CD4-positive, alpha-beta T cell (primary cell): Measurements from ENCODE around the gene ZNF219. TPM values are rescaled to one million over a fixed set of nuclear protein-coding genes. Genes with fewer than 3 reads are reported as not detected.

ENCODE experiments used
- ATAC-seq: fragments of 200-7000 bp; cut with Tn5 transposase; one replicate; pipeline ENCODE4 v1.10.0; 2022; ENCODE audit warnings: mild to moderate bottlenecking; ENCODE audit not compliant: poor library complexity
- CTCF ChIA-PET: fragments of 350-600 bp; sonication (Branson Sonifier 250); formaldehyde crosslinking; loops from one replicate; lab custom pipeline; 2021; ENCODE audit warnings: antibody characterized with exemption, inconsistent platforms; lab: Charles Lee
- POLR2A ChIA-PET: fragments of 350-600 bp; sonication (Branson Sonifier 250); formaldehyde crosslinking; loops from one replicate; lab custom pipeline; 2021; ENCODE audit warnings: antibody characterized with exemption, inconsistent platforms; lab: Charles Lee
- DNase-seq, 14 experiments: peaks; one replicate each; pipeline ENCODE4 v3.0.0-alpha.2; 2013 to 2020; ENCODE audit warnings: mixed read lengths in 2 of 14
- H3K27ac ChIP-seq, 2 donors: one replicate each; pipeline versions ENCODE4 v1.5.1 to v1.7.0; 2013; ENCODE audit warnings: low read length in 2 of 2, low read depth in 1 of 2, mild to moderate bottlenecking in 1 of 2
- H3K27me3 ChIP-seq, 2 experiments: 1 replicate in 1 of 2; 2 replicates in 1 of 2; pipeline versions ENCODE4 v1.6.1 to v1.7.0; 2013; ENCODE audit warnings: low read length in 2 of 2, control low read depth in 1 of 2, mild to moderate bottlenecking in 1 of 2, moderate library complexity in 1 of 2; ENCODE audit not compliant: insufficient read depth in 2 of 2, control insufficient read depth in 1 of 2
- H3K36me3 ChIP-seq: one replicate; pipeline ENCODE4 v1.6.1; 2013; ENCODE audit warnings: low read length, control low read depth; ENCODE audit not compliant: insufficient read depth
- H3K4me1 ChIP-seq: one replicate; pipeline ENCODE4 v1.6.1; 2013; ENCODE audit warnings: low read length, control low read depth; ENCODE audit not compliant: insufficient read depth
- H3K4me3 ChIP-seq: one replicate; pipeline ENCODE4 v1.5.1; 2013; ENCODE audit warnings: mild to moderate bottlenecking, low read length, moderate library complexity
- H3K9me3 ChIP-seq, 2 experiments: 1 replicate in 1 of 2; 2 replicates in 1 of 2; pipeline versions ENCODE4 v1.6.1 to v1.7.0; 2013; ENCODE audit warnings: low read length in 2 of 2, mild to moderate bottlenecking in 2 of 2, control low read depth in 1 of 2, moderate library complexity in 1 of 2; ENCODE audit not compliant: control insufficient read depth in 1 of 2, insufficient read depth in 1 of 2
- H3K27ac Mint-ChIP-seq: one replicate; pipeline ENCODE4 v1.8.0; 2020; ENCODE audit warnings: mixed read lengths
- H3K27me3 Mint-ChIP-seq: one replicate; pipeline ENCODE4 v1.8.0; 2021; ENCODE audit warnings: mixed read lengths
- H3K36me3 Mint-ChIP-seq: one replicate; pipeline ENCODE4 v1.8.0; 2021; ENCODE audit warnings: low read depth, mixed read lengths
- H3K4me1 Mint-ChIP-seq: one replicate; pipeline ENCODE4 v1.8.0; 2021; ENCODE audit warnings: low read depth, mixed read lengths
- H3K4me3 Mint-ChIP-seq: one replicate; pipeline ENCODE4 v1.8.0; 2020; ENCODE audit warnings: mild to moderate bottlenecking, mixed read lengths
- H3K9me3 Mint-ChIP-seq: one replicate; pipeline ENCODE4 v1.8.0; 2020; ENCODE audit warnings: mixed read lengths
- CTCF ChIP-seq: fragments of 200-600 bp; IDR thresholded peaks from one replicate; pipeline ENCODE4 v1.8.0; 2022; ENCODE audit warnings: antibody characterized with exemption, mild to moderate bottlenecking
- intact Hi-C, 2 experiments: fragments of 100-400 bp; cut with DNase I in 1 of 2; cut with micrococcal nuclease in 1 of 2; formaldehyde crosslinking; loops; one replicate each; pipeline versions ENCODE4 v1.15.1 to v1.9.0; 2023 to 2025; cut with DNase I, micrococcal nuclease
- total RNA-seq, 174 experiments: library from RNA in 2 of 174; stranded (reverse) in 2 of 174; gene quantifications; one replicate each; pipeline ENCODE4 v1.2.3 and lab custom pipeline; 2021 to 2026

The ZNF219 gene
- total RNA-seq, 2 experiments from 2014 or later, result 15.2 to 15.5 TPM

GRCh38 chr14:21072781-21073339 is 25.6 kb downstream of the ZNF219 start:
- DNase-seq (no peak), ATAC-seq (no peak)
- POLR2A ChIA-PET, result interaction anchor here (1.3 kb wide), 1 partner anchor 14 kb away, joined by 3 read pairs; no protein-coding TSS in a partner anchor
- CTCF ChIA-PET, result interaction anchor here (2.5 to 2.7 kb wide), 2 partner anchors 20 to 31 kb away, joined by 20 to 26 read pairs; no protein-coding TSS in a partner anchor
- intact Hi-C loops, result no loop called here
- Mint-ChIP-seq H3K27ac (no peak overlapping the region), H3K4me1 (peaks cover 37% of the 10 kb centered on the region), H3K9me3 (no peaks in the 10 kb centered on the region), H3K4me3 (peak overlapping the region; percentile 66), H3K36me3 (no peaks in the 10 kb centered on the region), H3K27me3 (peaks cover 61% of the 10 kb centered on the region)
- Histone ChIP-seq H3K36me3 (no peaks in the 10 kb centered on the region), H3K9me3 (peaks cover 0 to 13% of the 10 kb centered on the region in 2 experiments), H3K27ac (no peak overlapping the region), H3K4me1 (peaks cover 37% of the 10 kb centered on the region), H3K27me3 (peaks cover 40 to 48% of the 10 kb centered on the region in 2 experiments), H3K4me3 (no peak overlapping the region)
- TF ChIP-seq CTCF, result no peak

- intact Hi-C loops, result no loop called here
- DNase-seq, result peak in 1 of 14 experiments; percentile 20
- Histone ChIP-seq H3K36me3 (no peaks in the 10 kb centered on the region), H3K27ac (no peak overlapping the region), H3K9me3 (peaks cover 0 to 13% of the 10 kb centered on the region in 2 experiments), H3K4me3 (no peak overlapping the region), H3K4me1 (peaks cover 37% of the 10 kb centered on the region), H3K27me3 (peaks cover 40 to 55% of the 10 kb centered on the region in 2 experiments)
- POLR2A ChIA-PET, result interaction anchor here (1.3 to 2.1 kb wide), 4 partner anchors 15 to 32 kb away, joined by 3 to 15 read pairs (median 7); partner anchors contain the start of gene ZNF219
- no peaks in the 10 kb centered on the region for H3K36me3 Mint-ChIP-seq
- no peak overlapping the region for H3K27ac Mint-ChIP-seq
- no peak for TF ChIP-seq CTCF
- ATAC-seq, result no peak
- peaks cover 65% of the 10 kb centered on the region for H3K27me3 Mint-ChIP-seq
- H3K9me3 Mint-ChIP-seq, result no peaks in the 10 kb centered on the region
- CTCF ChIA-PET, result interaction anchor here (1.5 to 2.7 kb wide), 4 partner anchors 16 to 57 kb away, joined by 8 to 26 read pairs (median 15); no protein-coding TSS in a partner anchor
- H3K4me3 Mint-ChIP-seq, result peak overlapping the region; percentile 66
- peaks cover 37% of the 10 kb centered on the region for H3K4me1 Mint-ChIP-seq
Observed at GRCh38 chr14:21072031-21072473, 26.4 kb downstream of the ZNF219 start.

- H3K27me3 ChIP-seq, result peaks cover 40 to 59% of the 10 kb centered on the region in 2 experiments
- H3K27ac ChIP-seq, result no peak overlapping the region
- CTCF ChIA-PET, result interaction anchor here (0.9 to 2.7 kb wide), 5 partner anchors 17 to 56 kb away, joined by 3 to 26 read pairs (median 10); no protein-coding TSS in a partner anchor
- TF ChIP-seq CTCF, result no peak
- Mint-ChIP-seq H3K4me3 (peak overlapping the region; percentile 86), H3K27ac (no peak overlapping the region), H3K27me3 (peaks cover 71% of the 10 kb centered on the region), H3K36me3 (no peaks in the 10 kb centered on the region), H3K9me3 (no peaks in the 10 kb centered on the region), H3K4me1 (peaks cover 37% of the 10 kb centered on the region)
- no peaks in the 10 kb centered on the region for H3K36me3 ChIP-seq
- intact Hi-C loops, result no loop called here
- DNase-seq (peak in 8 of 14 experiments; percentile 19 to 76 (median 50)), ATAC-seq (peak; percentile 37)
- peaks cover 0 to 13% of the 10 kb centered on the region in 2 experiments for H3K9me3 ChIP-seq
- peak overlapping the region; percentile 51 for H3K4me3 ChIP-seq
- peaks cover 37% of the 10 kb centered on the region for H3K4me1 ChIP-seq
- POLR2A ChIA-PET, result interaction anchor here (0.7 to 2.1 kb wide), 8 partner anchors 16 to 74 kb away, joined by 3 to 15 read pairs (median 4); partner anchors contain the start of gene ZNF219
Observed at GRCh38 chr14:21071225-21072030, 27.0 kb downstream of the ZNF219 start.
